ENCODE measurements around the gene PGPEP1. TPM values are rescaled to one million over a fixed set of nuclear protein-coding genes. Genes with fewer than 3 reads are reported as not detected.

Gene PGPEP1
- total and polyA plus RNA-seq, 2 donors (not counting 3 experiments of a cell fraction or from before 2014, with no cell fraction given): 9.9 to 27.2 TPM

- intact Hi-C loops (cut with micrococcal nuclease): no loop called here
- Histone ChIP-seq H3K27me3 (ENCODE audit: control insufficient read depth in 2 of 2, insufficient read depth in 2 of 2, low read length in 2 of 2) (no peaks in the 10 kb centered on the region), H3K9me1 (replicated peaks; ENCODE audit: control insufficient read depth, extremely low read depth, insufficient read depth, low read length) (no peaks in the 10 kb centered on the region), H4K20me1 (replicated peaks; ENCODE audit: control insufficient read depth, extremely low read depth, insufficient read depth, low read length) (no peaks in the 10 kb centered on the region), H3K27ac (ENCODE audit: insufficient read depth, low read depth, low read length) (no peak overlapping the region), H3K9ac (replicated peaks; ENCODE audit: extremely low read depth, insufficient read depth, low read length) (no peak overlapping the region), H3K4me2 (ENCODE audit: insufficient read depth, low read length) (no peak overlapping the region), H3K9me3 (replicated peaks; ENCODE audit: control insufficient read depth, insufficient read depth, low read length) (no peaks in the 10 kb centered on the region), H3K79me2 (ENCODE audit: control insufficient read depth, insufficient read depth, low read length) (no peaks in the 10 kb centered on the region), H3K4me3 (replicated peaks in 1 of 3; ENCODE audit: insufficient read depth in 1 of 3, low read depth in 1 of 3, low read length in 3 of 3) (no peak overlapping the region), H3K4me1 (ENCODE audit: control insufficient read depth, extremely low read depth, insufficient read depth, low read length) (no peaks in the 10 kb centered on the region), H2AFZ (ENCODE audit: low read depth, low read length) (no peak overlapping the region), H3K36me3 (ENCODE audit: control insufficient read depth in 2 of 2, extremely low read depth in 1 of 2, insufficient read depth in 2 of 2, low read length in 2 of 2) (peaks cover 0 to 15% of the 10 kb centered on the region in 2 experiments)
- DNase-seq (ENCODE audit: low read depth, low spot score) (no peak), FAIRE-seq (no peak)
- dilution Hi-C loops (cut with MboI; ENCODE audit: extremely low pct_ligation_motif_present, low sequenced_read_pairs): no loop called here
- no TSS peak for BruUV-seq (replicated peaks)
- ChIA-PET CTCF (interaction anchor here (1.5 kb wide), 1 partner anchor 10 kb away, joined by 3 read pairs; the partner anchor contains the start of gene LSM4), POLR2A (interaction anchor here (1.5 kb wide), 1 partner anchor 32 kb away, joined by 14 read pairs; no protein-coding TSS in a partner anchor)
- no peak for TF ChIP-seq MYC (IDR thresholded peaks at IDR 0.05; ENCODE audit: low read depth, low read length)
- TF ChIP-seq, protein P1, sequence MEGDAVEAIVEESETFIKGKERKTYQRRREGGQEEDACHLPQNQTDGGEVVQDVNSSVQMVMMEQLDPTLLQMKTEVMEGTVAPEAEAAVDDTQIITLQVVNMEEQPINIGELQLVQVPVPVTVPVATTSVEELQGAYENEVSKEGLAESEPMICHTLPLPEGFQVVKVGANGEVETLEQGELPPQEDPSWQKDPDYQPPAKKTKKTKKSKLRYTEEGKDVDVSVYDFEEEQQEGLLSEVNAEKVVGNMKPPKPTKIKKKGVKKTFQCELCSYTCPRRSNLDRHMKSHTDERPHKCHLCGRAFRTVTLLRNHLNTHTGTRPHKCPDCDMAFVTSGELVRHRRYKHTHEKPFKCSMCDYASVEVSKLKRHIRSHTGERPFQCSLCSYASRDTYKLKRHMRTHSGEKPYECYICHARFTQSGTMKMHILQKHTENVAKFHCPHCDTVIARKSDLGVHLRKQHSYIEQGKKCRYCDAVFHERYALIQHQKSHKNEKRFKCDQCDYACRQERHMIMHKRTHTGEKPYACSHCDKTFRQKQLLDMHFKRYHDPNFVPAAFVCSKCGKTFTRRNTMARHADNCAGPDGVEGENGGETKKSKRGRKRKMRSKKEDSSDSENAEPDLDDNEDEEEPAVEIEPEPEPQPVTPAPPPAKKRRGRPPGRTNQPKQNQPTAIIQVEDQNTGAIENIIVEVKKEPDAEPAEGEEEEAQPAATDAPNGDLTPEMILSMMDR (IDR thresholded peaks at IDR 0.05; ENCODE audit: extremely low read depth in 1 of 2, insufficient read depth in 1 of 2, low read depth in 1 of 2, low read length in 2 of 2): no peak
- TF ChIP-seq, protein P2, sequence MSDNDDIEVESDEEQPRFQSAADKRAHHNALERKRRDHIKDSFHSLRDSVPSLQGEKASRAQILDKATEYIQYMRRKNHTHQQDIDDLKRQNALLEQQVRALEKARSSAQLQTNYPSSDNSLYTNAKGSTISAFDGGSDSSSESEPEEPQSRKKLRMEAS (IDR thresholded peaks at IDR 0.05; ENCODE audit: insufficient read depth, insufficient read length): no peak
- TF ChIP-seq EZH2 (IDR thresholded peaks at IDR 0.05; ENCODE audit: borderline replicate concordance, low read depth, low read length, severe bottlenecking): no peak
- TF ChIP-seq GATA2 (IDR thresholded peaks at IDR 0.05; ENCODE audit: insufficient read depth, insufficient read length, low read depth, low read length): no peak
- TF ChIP-seq FOS (IDR thresholded peaks at IDR 0.05; ENCODE audit: borderline replicate concordance, insufficient read depth, low read length): no peak
- TF ChIP-seq POLR2A (IDR thresholded peaks at IDR 0.05; ENCODE audit: low read depth, low read length): no peak
- no peak for TF ChIP-seq POLR2AphosphoS5 (IDR thresholded peaks at IDR 0.05; ENCODE audit: insufficient read depth, low read depth, low read length)
- TF ChIP-seq JUN (IDR thresholded peaks at IDR 0.05; ENCODE audit: borderline replicate concordance, insufficient read depth, insufficient read length, low read depth): no peak
Observed at GRCh38 chr19:18312092-18312534, 28.3 kb upstream of the PGPEP1 start.
